Stimulated activated CD8-positive, alpha-beta memory T cell treated with anti-CD3 and anti-CD28 coated beads, Interleukin-7, amount 100 ng/mL, for 1 hour (primary cell): ENCODE measurements around the gene FAM50B.

Experiments used
- DNase-seq, 2 donors: peaks; one replicate each; pipeline ENCODE4 v3.0.0-alpha.2; 2020; ENCODE audit warnings: low read depth in 2 of 2

The FAM50B gene

DNA sequence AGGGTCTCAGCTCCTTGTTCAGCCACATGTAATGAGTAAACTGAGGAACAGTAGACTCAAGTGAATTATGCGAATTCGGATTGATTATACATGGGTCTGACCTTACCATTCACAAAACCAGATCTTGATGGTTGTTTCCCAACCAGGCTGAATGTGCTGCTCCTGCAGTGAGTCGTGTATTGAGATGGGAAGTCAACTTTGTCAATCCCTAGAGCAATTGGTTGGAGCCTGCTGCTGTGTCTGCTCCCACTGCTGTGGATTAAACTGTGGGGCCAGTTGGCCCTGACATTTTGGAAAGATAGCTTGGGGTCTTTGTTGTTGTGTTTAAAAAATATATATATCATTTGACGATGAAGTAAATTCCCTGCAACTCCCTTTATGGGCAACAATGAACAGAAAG lies 23.9 kb downstream of the FAM50B start:
- no peak for DNase-seq

DNA sequence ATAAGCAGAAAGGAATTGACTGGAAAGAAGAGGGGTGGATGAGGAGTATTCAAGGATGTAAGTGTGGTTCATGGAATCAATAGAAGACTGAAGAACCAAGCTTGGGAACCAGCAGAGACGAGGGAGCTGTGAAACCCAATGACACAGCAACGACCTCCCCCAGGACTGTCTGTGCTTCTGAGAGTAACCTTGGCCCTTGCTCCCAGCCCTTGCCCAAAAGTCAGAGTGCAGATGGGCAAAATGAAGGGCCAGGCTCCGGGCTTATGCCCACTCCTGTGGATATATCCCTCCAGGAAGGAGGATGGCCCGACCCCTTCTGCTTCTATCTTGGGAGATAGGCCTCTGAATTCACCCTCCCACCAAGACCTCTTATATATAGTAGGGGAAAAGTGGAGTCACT lies 24.9 kb downstream of the FAM50B start:
- no peak for DNase-seq

DNA sequence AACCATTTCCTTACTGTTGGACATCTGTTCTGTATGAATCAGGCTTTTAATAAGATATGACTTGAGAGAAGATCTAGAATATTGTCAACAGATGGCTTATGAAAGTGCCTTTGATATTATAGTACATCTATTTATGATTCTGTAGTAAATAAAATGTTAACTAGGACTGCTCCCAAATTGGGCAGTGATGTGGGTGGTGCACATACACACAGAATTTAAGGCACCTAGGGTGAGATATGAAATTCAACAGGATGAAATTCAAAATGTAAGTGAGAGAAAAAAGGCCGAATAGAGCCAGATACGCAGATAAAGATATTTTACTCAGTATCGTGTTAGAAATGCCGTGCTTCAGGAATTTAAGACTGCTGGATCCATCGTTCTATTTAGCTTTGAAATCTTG lies 26.3 kb downstream of the FAM50B start:
- no peak for DNase-seq

DNA sequence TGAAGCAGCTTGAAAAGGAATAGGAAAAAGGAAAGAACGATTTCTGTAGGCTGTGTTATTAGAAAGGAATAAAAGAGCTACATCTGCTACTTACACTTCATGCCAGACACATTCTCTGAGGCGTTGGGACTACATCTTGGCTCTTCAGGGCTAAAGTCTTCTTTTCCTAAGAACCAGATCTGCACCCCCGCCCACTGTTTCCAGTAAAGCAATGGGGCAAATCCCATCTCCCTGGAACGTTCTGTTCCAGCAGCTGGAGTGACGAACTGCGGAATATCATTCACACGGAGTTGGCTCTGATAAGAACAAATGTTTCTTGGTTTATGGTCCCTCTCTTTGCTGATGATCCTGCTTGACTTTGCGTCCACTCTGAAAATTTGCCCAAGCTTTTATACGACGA lies 26.9 kb downstream of the FAM50B start:
- no peak for DNase-seq

DNA sequence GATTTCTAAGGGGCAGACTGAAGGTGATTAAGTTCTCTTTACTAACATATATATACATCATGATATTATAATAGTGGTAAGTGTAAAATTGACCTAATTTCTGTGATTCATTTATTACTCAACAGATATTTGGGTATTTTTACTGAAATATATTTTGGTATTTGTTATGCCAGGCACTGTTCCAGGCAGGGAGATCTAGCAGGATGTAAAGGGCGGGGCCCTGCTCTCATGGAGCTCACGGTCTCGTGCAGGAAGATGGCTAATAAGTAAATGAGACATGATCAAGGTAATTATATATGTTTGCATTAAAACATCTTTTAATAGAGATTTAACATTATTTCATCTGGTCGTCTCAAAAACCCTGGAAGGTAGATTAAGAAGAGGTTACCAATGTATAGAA lies 27.7 kb downstream of the FAM50B start:
- no peak for DNase-seq

DNA sequence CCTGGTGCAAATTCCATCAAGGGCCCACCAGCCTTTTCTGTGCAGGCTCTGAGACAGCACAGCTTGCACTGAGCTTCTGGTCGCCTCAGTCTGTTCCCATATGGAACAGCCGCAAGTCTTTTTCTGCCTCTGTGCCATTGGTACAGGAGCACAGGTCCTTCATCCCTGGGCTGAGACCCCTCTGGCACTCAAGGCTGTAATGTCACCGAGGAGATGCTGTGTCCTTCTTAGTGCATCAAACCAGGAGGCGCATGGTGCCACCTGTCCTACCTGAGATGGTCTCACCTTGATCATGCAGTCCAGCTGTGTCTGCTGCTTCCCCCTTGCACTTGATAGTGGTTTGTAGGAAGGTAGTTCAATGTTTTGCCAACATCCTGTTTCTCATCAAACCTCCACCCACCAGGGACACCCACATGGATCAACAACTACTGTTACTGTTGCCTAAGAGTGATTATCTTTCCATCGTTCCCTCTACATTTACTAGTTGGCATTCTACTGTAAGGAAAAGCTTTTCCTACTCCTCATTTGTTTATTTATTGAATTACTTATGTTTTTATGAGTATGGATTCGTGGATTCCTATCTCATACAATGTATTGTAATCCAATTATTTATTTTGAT lies 29.0 kb downstream of the FAM50B start:
- no peak for DNase-seq

DNA sequence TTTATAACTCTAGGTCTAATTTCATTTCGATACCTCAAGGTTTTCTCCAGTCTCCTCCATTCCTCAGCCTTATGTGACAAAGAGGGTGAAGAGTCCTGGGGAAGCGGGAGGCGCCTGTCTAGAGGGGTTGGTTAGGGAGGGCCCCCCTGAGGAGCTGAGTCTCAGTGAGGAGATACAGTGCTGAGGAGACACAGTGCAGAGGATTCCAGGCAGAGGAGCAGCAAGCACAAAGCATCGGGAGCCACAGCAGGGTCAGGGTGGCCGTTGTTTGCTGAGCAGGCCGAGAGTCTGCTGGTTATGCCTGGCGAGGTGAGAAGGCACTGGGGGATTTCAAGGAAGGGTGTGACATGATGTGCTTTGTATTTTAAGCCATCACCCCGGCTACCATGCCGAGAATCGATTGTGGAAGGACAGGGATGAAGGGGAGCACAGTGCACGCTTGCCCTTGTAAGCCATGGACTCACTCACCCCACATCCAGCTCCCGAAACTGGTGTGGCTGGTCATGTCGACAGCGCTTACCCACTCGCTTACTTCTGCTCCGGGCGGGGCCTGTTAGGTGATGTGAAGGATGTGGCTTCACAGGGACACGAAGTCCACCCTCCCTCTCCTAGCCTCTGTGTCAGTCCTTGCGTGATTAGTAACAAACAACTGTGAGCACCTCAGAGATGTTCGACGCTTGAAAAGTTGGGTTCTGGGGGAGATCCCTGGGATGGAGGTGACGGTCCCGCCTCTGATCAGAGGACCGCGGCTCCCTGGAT lies 30.2 kb downstream of the FAM50B start:
- no peak for DNase-seq

DNA sequence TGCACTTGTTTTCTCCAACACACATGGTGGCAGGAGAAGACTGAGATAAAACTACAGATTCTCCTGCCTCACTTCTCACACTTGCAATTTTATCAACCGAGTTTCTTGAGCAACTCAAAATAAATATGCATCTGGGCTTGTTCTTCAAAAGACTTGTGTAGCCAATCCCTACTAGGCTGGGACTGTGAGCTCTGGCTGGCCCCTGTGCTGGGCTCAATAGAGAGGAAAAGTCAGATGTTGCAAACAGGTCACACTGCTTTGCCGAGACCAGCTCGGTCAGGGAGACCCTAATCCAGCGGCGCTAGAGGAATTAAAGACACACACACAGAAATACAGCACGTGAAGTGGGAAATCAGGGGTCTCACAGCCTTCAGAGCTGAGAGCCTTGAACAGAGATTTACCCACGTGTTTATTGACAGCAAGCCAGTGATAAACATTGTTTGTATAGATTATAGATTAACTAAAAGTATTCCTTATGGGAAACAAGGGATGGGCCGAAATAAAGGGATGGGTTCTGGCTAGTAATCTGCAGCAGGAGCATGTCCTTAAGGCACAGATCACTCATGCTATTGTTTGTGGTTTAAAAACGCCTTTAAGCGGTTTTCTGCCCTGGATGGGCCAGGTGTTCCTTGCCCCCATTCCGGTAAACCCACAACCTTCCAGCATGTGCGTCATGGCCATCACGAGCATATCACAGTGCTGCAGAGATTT lies 32.7 kb downstream of the FAM50B start:
- no peak for DNase-seq

DNA sequence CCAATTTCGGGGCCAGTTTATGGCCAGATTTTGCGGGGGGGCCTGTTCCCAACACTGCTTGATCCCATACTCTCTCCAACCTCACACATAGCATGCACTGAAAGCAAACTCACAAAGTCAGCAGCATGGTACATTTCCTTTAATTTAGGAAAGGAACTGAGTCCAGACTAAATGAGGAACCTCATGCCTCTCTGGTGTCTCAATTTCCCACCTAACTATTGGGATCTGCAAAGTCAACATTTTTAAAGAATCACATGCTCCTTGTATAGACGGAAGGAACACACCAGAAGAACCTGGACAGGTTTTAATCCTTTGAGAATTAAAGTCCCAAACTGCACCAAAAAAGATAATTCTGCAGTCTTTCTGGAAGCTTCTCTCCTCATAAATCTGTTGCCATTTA lies 33.3 kb downstream of the FAM50B start:
- DNase-seq, result no peak

DNA sequence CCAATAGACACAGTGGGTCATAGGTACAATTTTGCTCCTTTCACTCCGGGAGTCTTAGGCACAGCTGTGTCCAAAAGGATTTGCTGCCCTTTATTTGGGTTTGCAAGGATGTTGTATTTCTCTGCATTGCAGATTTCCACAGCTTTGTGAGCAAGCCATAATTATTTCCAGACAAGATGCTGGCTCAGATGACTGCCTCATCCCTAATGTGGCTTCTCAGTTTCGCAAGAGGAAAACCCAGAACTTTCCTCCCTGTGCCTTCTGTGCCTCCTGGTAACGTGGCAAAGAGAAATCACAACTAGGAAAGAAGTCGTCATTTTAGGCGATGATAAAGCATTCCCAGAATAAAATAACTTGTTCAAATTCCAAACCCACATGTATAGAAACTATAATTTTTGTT lies 33.7 kb downstream of the FAM50B start:
- DNase-seq, result no peak

DNA sequence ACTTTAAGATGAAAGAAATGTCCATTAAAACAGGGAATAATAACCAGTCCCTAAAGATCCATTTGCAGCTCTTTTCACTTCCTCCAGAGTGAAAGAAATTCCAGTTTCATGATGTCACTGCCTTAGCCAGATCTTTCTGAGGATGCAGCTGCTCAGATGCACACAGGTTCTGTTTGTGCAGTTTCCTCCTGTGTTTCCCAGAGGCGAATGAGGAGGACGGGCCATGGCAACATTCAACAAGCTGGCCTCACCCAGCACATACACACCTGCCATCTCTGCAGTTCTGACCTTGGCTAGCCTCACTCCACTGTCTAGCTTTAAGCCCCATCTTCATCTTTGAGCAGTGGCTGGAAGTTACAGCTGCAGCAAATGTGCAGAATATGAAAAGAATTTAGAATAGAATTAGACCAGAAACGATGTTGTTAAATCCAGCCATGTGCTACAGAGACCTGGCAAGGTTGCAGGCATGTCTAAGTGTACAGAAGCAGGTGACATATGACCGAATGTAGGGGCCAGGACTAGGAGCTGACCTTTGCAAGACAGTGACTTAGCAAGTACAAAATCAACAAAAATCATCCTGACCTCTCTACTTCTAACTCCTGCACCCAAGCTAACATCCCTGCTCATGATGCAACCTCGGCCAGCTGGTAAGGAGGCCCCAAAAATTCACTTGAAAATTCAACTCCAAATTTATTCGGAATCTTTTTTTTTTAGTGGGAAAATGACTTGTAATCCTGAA lies 35.0 kb downstream of the FAM50B start:
- no peak for DNase-seq

DNA sequence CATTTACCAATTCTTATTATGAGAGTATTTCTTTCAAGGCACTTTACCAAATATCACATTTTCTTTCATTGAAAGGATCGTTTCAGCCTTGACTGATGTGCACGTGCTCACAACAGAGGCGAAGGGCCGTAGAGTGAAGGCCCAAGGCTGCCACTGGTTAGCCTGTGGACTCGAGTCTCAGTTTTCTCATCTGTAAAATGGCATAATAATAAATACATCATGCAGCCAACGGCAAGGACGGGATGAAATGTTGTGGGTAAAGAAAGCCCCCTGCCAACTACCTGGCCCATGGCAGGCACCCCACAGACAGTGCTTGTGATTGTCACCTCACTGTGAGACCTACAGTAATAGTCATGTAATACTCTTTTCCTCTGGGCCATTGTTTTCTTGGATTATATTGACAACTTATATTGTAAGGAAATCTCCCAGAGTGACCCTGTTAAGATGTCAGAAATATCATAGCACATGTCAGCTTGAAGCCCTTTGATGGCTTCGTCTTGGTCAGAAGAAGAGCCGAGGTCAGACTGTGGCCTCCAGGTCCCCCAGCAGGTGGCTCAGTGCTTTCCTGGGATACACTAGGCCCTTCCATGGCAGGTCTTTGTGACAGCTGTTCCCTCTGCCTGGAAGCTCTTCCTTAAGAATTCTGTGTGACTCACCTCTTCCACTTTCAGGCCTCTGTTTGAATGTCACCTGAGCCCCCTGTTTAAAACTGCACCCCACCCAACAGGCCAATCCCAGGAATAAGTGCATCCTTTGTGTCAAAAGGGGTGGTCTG lies 36.3 kb downstream of the FAM50B start:
- DNase-seq, result no peak

DNA sequence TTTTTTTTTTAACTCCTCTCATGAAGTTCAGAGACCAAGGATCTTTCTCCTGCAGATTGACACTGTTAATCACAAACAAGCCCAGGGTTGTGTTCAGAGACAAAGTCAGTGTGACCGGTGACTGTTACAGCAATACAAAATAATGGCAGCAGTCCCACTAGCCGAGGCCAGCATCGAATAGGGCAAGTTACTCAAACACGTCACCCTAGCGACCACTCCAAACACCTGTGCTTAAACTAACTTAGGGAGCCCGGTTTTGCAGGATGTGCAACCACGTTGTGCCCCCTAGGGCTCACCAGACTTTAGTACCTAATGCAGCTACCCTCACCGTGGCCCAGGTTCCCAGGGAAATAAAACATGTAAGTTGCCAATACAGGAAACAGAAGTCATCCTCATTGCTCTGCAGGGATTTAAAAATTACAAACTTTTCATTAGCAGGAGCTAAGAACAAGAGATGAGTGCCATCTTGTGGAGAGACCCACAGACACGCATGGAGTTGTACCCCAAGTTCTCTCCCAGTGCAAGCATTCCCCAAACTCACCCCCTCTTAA lies 38.1 kb downstream of the FAM50B start:
- DNase-seq, result no peak

DNA sequence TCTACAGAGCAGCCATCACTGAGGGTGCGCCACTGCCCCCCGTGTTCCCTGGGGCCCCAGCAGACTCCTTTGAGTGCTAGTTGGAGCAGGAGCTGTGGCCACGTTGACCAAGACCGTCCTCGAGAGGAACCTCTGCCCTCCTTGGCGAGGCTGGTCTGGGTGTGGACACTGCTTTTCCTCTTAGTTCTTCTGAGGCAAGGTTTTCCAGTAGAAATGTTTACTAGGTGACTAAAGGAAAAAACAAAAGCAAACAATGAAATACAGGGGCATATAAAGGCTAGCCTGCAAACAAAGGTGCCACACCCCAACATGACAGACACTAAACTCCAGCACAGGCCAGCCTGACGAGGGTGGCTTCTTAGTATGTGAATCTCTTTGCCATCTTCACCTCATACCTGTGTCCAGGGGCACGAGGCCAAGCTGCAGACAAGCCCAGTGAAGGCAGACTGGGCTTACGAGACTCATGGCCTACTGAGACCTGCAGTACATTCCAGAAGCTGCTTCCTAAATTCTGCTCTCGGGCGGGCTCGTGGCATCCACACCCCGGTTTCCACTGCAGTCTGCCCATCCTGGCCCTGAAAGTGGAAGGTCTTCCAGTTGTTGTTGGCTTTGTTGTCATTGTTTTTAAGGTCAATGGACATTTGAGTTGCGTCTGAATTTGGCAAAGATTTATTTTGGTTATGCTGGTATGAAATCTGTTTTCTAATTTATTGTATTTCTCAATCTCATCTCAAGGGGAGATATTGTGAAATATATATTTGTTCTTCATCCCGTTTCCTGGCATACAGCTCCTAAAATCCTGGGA lies 39.2 kb downstream of the FAM50B start:
- no peak for DNase-seq

DNA sequence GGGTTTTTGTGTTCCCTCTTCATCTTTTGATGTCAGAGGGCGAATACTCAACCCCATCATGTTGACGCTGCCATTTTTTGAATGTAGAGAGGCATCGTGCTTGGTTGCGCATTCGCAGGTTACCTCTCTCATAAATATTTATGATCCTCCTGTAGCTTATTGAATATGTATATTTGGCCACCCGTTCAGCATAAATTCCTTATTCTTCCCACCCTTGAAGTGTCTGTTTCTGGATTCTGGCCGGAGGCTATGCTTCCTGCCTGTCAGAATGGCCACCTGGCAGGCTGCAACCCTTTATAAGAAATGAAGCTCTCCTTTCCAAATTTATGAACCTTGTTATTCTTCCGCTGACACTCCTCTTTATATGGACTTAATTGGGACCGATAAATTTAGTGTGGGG lies 40.9 kb downstream of the FAM50B start:
- no peak for DNase-seq

DNA sequence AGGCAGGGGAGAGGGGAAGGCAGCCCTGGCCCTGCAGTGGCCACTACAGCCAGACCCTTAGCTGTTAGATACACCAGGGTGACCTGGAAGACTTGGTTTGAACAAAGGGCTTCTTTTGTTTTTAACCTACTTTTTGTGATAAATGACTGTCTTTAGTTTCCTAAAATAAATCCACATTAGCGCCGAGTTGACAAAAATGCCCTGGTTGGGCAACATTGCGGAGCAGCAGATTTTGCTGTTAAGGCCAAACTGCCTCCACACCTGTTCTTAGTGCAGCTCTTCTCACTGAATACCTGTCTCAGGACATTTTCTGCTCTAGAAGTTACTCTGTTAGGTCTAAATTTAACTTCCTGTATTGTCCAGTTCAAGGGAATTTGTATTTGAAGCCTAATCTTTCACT lies 42.7 kb downstream of the FAM50B start:
- DNase-seq, result no peak

DNA sequence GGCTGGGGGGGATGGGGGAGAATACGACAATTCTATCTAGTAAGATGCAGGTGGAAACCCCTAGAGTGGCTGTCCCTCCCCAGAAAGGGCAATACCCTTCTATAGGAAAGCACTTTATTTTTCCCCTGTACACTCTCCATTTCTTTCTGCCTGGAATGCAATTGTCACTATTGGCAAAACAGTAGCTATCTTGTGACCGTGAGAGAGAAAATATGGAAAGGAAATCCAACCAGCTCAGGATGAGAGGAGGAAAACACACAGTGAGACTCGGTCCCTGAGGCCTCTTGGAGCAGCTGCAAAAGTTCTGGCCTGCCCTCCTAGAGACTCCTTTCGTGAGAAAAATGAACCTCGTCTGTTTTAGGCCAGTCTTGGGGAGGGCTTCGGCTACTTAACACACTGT lies 43.4 kb downstream of the FAM50B start:
- DNase-seq, result no peak

DNA sequence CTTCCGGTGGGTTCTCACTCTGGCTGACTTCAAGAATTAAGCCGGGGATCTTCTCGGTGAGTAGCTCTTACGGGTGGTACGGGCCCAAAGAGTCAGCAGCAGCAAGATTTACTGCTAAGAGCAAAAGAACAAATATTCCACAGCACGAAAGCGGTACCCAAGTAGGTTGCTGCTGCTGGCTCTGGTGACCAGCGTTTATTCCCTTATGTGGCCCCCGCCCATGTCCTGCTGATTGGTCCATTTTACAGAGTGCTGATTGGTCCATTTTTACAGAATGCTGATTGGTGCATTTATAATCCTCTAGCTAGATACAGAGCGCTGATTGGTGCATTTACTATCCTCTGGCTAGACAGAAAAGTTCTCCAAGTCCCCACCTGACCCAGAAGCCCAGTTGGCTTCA lies 44.3 kb downstream of the FAM50B start:
- DNase-seq, result no peak

DNA sequence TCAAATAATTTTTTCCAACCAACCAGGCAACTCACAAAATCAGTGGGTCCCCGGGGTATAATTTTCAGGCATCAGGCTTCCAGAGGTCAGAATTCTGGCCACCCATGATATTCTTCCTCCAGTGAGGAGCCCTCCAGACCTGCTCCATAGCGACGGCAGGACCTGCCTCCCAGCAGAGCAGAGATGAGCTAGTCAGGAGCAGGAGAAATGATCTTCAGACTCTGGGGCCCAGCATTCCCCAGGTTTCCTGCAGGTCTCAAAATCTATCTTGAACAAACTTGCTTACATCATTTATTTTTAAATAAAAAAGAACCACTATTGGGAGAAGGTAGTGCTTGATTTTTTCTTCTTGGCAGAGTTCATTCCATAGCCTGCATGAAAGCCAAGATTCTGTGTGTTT lies 44.7 kb downstream of the FAM50B start:
- DNase-seq, result no peak

DNA sequence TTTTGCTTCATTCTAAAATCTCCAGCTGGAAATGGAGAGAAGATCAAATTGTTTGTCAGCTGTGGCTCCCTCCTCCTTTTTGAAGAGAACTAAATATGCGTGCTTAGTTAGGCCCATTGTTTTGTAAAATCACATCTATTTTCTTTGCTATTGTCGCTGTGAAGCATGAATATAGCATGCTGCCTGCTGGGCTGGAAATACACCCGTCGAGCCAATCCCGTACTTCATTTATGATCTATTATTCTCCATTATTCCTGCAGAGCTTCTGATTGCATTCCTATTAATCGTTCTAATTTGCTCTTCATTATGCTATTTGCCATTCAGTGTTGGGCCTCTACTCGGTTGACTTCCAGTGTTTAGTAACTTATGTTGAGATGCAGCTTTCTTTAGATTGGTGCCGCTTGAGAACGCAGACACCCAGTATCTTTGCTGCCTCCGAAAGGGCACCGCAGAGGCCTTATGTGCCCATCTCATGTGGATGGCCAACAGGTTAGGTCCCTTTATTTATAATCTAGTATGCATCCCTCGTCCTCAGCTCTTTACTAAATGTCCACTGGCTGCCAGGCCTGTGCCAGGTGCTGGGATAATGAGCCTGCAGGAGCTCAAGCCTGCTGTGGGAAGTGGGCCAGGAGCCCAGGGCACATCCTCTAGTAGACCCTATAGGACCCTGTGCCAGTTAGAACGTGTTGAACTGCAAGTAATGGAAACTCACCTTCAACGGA lies 45.6 kb downstream of the FAM50B start:
- DNase-seq, result no peak
